ENCODE measurements around the gene PCDHGA11.
"Not testable (repeated sequence)": the region's sequence is repeated elsewhere in the genome, so short reads cannot be mapped to it uniquely, and the experiment has no call there.

The PCDHGA11 gene

DNA sequence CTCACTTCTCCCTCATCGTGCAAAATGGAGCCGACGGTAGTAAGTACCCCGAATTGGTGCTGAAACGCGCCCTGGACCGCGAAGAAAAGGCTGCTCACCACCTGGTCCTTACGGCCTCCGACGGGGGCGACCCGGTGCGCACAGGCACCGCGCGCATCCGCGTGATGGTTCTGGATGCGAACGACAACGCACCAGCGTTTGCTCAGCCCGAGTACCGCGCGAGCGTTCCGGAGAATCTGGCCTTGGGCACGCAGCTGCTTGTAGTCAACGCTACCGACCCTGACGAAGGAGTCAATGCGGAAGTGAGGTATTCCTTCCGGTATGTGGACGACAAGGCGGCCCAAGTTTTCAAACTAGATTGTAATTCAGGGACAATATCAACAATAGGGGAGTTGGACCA lies 10.4 kb downstream of the PCDHGA11 start:
- TF ChIP-seq, protein P1, sequence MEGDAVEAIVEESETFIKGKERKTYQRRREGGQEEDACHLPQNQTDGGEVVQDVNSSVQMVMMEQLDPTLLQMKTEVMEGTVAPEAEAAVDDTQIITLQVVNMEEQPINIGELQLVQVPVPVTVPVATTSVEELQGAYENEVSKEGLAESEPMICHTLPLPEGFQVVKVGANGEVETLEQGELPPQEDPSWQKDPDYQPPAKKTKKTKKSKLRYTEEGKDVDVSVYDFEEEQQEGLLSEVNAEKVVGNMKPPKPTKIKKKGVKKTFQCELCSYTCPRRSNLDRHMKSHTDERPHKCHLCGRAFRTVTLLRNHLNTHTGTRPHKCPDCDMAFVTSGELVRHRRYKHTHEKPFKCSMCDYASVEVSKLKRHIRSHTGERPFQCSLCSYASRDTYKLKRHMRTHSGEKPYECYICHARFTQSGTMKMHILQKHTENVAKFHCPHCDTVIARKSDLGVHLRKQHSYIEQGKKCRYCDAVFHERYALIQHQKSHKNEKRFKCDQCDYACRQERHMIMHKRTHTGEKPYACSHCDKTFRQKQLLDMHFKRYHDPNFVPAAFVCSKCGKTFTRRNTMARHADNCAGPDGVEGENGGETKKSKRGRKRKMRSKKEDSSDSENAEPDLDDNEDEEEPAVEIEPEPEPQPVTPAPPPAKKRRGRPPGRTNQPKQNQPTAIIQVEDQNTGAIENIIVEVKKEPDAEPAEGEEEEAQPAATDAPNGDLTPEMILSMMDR (conservative IDR thresholded peaks at IDR 0.05; ENCODE audit: low read depth, low read length), result no peak
- no peak overlapping the region for H3K4me3 ChIP-seq (ENCODE audit: low read depth, low read length)
- DNase-seq (ENCODE audit: low read depth), result peak; percentile 5

DNA sequence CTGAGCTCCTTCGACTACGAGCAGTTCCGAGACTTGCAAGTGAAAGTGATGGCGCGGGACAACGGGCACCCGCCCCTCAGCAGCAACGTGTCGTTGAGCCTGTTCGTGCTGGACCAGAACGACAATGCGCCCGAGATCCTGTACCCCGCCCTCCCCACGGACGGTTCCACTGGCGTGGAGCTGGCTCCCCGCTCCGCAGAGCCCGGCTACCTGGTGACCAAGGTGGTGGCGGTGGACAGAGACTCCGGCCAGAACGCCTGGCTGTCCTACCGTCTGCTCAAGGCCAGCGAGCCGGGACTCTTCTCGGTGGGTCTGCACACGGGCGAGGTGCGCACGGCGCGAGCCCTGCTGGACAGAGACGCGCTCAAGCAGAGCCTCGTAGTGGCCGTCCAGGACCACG lies 11.5 kb downstream of the PCDHGA11 start:
- H3K4me3 ChIP-seq (ENCODE audit: low read depth, low read length); DNase-seq (ENCODE audit: low read depth): not testable (repeated sequence)

DNA sequence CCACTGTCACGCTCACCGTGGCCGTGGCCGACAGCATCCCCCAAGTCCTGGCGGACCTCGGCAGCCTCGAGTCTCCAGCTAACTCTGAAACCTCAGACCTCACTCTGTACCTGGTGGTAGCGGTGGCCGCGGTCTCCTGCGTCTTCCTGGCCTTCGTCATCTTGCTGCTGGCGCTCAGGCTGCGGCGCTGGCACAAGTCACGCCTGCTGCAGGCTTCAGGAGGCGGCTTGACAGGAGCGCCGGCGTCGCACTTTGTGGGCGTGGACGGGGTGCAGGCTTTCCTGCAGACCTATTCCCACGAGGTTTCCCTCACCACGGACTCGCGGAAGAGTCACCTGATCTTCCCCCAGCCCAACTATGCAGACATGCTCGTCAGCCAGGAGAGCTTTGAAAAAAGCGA lies 11.9 kb downstream of the PCDHGA11 start:
- not testable (repeated sequence) for H3K4me3 ChIP-seq (ENCODE audit: low read depth, low read length); DNase-seq (ENCODE audit: low read depth)

DNA sequence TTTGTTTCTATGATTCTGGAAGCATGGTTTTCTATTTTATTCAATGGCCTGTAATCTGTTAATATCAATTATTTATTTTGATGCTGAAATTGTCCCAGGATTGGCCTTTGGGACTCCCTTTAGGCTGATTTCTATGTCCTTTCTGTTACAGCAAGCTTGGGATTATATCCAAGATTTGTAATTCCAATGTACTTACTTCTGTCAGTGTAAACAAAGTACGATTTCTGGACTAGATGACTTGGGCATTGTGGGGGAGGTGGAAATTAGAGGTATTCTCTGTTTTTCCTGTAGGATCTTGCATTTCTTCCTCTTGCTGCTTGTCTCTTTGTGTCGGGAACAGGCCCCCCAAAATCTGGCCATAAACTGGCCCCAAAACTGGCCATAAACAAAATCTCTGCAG lies 13.2 kb downstream of the PCDHGA11 start:
- DNase-seq (ENCODE audit: low read depth), result no peak
- H3K4me3 ChIP-seq (ENCODE audit: low read depth, low read length), result no peak overlapping the region
- TF ChIP-seq, protein P1 (conservative IDR thresholded peaks at IDR 0.05; ENCODE audit: low read depth, low read length), result no peak

DNA sequence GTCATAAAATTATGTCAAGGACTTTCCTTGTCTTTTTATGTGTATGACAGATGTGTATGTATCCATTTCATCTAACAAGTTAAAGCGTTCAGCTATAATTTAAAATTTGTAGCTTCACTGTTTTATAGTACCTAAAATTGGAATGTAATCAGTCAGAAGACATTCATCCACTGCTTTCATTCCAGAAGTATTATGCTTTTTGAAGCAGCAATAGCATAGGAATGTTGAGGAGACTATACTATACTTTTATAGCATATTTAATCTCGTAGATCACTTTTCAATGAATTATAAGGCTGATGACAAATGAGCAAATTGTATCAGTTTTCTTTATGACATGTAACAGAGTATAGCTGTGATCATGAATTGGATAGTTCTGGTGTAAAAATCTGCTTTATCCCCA lies 16.4 kb downstream of the PCDHGA11 start:
- no peak overlapping the region for H3K4me3 ChIP-seq (ENCODE audit: low read depth, low read length)
- DNase-seq (ENCODE audit: low read depth), result no peak
- TF ChIP-seq, protein P1 (conservative IDR thresholded peaks at IDR 0.05; ENCODE audit: low read depth, low read length), result no peak

DNA sequence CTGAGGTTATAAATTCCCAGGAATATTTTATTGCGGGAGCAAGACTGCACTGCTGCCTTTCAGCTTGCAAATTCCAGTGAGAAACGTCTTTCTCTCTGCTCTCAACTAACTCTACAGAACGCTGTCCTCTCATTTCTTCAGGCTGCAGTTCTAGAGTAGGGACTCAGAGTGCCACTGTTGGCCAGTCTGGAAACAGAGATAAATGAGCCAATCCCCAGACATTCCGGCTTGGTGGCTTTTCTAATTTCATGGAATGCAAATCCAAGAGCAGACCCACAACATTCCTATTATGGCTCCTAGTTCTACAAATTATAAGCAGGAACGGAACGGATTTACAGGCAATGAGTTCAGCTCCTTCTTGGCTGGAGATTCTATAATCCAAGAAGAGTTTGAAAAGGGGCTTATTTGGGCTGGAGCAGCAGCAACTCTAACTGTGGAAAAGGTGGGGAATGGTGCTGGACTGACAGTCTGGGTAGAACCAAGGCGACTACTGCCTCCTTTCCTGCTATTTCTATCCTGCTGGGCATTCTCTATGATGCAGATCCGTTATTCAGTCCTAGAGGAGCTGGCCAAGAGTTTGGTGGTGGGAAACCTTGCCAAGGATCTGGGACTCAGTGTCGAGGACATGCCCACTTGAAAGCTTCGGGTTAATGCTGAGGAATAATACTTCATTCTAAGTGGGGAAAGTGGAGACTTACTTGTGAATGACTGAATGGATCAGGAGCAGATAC lies 18.7 kb downstream of the PCDHGA11 start:
- no peak overlapping the region for H3K4me3 ChIP-seq (ENCODE audit: low read depth, low read length)
- TF ChIP-seq, protein P1 (conservative IDR thresholded peaks at IDR 0.05; ENCODE audit: low read depth, low read length), result no peak
- DNase-seq (ENCODE audit: low read depth), result no peak

DNA sequence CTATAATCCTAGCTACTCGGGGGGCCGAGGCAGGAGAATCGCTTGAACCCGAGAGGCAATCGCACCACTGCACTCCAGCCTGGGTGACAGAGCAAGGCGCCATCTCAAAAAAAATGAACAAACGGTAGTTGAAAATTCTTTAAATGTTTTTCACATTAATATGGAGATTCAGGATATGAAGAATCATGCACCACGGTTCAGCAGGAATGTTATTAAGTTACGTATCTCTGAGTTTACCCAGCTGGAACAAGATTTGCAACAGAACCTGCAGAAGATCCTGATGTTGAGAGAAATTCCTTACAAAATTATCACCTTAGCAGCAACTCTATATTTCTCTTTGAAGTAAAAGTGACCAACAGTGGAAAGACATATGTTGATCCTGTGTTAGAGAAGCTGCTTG lies 19.5 kb downstream of the PCDHGA11 start:
- TF ChIP-seq, protein P1 (conservative IDR thresholded peaks at IDR 0.05; ENCODE audit: low read depth, low read length), result no peak
- no peak for DNase-seq (ENCODE audit: low read depth)

DNA sequence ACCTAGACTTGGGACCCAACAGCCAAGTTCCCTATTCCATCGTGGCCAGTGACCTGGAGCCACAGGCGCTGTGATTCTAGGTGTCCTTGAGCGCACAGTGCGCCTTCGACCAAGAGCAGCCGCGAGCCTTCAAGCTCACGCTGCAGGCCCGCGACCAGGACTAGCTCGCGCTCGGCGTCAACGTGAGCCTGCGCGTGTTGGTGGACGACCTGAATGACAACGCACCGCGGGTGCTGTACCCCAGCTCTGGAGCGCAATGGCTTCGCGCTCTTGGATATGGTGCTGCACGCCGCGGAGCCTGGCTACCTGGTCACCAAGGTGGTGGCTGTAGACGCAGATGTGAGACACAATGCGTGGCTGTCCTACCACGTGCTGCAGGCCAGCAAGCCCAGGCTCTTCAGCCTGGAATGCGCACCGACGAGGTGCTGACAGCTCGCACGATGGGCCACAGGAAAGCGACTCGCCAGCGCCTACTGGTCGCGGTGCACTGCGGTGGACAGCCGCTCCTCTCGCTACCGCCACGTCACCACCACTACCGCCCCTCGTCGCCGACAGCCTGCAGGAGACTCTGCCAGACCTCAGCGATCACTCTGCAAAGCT lies 20.8 kb downstream of the PCDHGA11 start:
- H3K4me3 ChIP-seq (ENCODE audit: low read depth, low read length), result no peak overlapping the region
- DNase-seq (ENCODE audit: low read depth), result no peak
- TF ChIP-seq, protein P1 (conservative IDR thresholded peaks at IDR 0.05; ENCODE audit: low read depth, low read length), result no peak

More for the DNA sequence above, 19.5 kb downstream of the PCDHGA11 start:
- H3K4me3 ChIP-seq (ENCODE audit: low read depth, low read length), result no peak overlapping the region

Measured in choroid plexus epithelial cell (primary cell).